ENCODE data around the gene KLRC4. TPM values are rescaled to one million over a fixed set of nuclear protein-coding genes. Genes with fewer than 3 reads are reported as not detected.
"Not testable (repeated sequence)": the region's sequence is repeated elsewhere in the genome, so short reads cannot be mapped to it uniquely, and the experiment has no call there.

KLRC4 gene
- total RNA-seq, 1 experiment from 2014 or later = not detected

DNA sequence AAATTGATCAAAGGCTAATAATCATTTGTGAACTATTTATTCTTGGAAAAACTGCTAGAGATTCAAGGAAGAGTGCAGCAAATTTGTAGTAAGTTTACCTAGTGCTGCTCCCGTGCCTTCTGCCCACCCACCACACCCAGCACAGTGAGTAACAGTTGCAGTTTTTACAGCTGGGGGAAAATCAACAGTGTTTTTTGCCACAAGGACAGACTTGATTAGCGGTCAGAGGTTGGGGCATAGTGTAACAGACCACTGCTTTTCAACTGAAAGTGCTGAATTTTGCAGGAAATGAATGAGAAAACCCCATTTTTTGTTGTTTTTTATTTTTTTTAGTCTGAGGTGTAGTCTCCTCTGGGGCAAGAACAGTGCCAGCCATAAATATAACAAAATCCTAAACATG is 12.3 kb downstream of the KLRC4 start:
- DNase-seq (ENCODE audit: low spot score) = peak; percentile 35

DNA sequence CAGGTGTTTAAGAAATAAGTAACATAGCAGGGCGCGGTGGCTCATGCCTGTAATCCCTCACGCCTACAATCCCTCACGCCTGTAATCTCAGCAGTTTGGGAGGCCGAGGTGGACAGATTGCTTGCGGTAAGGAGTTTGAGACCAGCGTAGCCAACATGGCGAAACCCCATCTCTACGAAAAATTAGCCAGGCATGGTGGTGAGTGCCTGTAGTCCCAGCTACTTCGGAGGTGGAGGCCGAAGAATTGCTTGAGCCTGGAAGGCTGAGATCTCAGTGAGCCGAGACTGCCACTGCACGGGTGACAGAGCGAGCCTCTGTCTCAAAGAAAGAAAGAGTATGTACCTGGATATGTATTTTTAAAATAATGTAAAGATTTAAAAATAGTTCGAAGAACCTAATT is 13.4 kb downstream of the KLRC4 start:
- DNase-seq (ENCODE audit: low spot score) = not testable (repeated sequence)

DNA sequence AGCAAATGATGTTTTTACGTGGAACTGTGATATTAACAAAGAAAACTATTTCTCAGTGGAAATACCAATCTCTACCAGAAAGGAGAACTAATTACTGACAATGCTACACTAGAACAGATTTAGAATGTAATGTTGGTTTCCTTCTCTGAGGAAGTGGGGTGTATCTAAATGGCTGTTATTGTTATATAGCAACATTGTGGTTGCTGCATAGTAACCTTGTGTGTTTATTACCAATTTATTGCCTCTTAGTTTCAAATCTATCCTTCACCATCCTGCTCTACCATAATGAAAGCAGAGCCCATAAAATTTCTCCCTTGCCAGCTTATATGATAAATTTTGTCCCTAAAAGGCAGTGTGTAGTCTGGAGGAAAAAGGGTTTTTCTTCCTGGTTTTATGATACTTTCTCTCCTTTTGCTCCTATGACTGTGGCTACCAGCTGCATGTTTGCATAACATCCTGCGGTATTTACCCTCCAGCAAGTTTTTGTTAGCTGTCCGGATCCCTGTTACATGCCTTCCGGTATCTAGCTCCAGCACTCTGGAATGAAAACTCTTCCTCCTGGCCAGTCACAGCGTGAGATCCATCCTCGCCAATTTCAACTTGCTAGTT is 14.1 kb downstream of the KLRC4 start:
- DNase-seq (ENCODE audit: low spot score) = peak; percentile 85

DNA sequence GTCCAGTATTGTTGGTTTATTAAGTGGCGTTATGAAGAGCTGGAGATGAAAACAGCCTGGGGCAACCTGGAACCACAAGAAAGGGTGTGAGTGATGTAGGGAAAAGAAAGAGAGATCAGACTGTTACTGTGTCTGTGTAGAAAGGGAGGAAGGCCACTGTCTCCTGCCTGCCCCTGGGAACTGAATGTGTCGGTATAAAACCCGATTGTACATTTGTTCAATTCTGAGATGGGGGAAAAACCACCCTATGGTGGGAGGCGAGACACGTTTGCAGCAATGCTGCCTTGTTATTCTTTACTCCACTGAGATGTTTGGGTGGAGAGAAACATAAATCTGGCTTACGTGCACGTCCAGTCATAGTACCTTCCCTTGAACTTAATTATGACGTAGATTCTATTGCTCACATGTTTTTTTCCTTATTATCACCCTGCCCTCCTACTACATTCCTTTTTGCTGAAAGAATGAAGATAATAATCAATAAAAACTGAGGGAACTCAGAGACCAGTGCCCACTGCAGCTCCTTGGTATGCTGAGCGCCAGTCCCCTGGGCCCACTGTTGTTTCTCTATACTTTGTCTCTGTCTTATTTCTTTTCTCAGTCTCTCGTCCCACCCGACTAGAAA is 14.9 kb downstream of the KLRC4 start:
- DNase-seq (ENCODE audit: low spot score) = not testable (repeated sequence)

DNA sequence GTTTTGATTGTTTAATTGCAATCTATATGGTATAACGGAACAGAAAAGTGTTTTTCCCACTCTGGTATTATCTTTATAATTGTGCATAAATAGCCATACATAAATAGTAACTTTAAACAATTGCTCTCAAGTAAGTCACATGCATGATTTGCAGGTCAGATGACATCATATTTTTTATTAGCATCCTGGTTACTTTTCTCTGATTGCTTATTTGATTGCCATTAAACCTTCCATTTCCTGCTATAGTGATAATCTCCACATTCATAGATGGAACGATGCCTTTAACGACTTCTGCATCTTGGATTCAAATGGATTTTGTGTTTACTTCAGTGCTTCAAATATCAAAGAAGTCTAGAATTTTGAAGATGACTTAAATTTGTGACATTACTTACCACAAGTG is 16.3 kb downstream of the KLRC4 start:
- DNase-seq (ENCODE audit: low spot score) = no peak

DNA sequence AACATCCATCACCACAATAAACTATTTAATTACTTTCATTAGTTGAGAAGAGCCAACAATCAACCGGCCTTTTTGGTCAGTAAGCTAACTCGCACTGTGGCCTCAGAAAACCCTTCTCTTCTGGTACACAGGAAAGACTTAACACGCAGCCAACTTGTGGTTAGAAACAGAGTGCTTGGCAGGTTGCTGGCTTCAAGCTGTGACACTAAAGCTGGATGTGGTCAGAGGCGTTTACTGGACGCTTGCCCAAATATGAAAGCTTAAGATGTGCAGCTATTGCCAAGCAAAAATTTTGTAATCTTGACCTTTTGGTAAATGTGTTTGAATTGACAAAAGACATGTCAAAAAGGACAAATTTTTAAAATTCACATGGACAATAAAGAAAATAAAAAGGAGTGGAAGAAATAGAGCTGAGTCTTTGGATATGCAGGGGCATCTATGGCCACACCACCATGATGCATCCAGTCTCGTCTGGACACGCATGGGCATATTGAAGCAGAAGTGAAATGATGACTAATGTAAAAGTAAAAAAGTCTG is 17.1 kb downstream of the KLRC4 start:
- DNase-seq (ENCODE audit: low spot score) = peak; percentile 77

DNA sequence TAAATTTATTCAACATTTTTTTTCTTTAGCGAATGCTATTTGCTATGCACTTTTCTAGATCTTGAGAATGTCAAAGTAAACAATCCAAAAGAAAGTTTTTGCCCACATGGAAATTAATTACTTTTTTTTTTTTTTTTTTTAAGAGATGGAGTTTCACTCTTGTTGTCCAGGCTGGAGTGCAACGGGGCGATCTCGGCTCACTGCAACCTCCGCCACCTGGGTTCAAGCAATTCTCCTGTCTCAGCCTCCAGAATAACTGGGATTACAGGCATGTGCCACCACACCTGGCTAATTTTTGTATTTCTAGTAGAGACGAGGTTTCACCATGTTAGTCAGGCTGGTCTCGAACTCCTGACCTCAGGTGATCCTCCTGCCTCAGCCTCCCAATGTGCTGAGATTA is 18.6 kb downstream of the KLRC4 start:
- DNase-seq (ENCODE audit: low spot score) = not testable (repeated sequence)

DNA sequence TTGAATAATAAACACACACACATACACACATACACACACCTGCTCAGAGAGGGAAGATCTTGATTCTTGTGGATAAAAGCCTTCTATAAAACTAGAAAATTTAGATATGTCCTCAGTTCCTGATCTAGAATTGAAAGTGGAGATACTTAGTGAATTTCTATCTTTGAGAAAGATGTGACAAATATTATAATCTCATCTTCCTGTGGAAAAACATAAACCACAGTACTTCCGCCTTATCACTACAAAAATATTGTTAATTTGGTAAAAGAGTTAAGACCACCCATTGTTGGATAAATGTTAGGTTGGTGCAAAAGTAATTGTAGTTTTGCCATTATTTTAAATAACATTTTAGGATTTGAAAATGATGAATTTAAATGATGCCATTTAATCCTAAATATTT is 19.7 kb downstream of the KLRC4 start, which contains the start of gene KLRK1:
TSS of gene KLRK1 (minus strand) at position 138 of the 400 bp plus-strand sequence. CDS start 1,231 bp downstream, outside the sequence.
- no peak for DNase-seq (ENCODE audit: low spot score)

DNA sequence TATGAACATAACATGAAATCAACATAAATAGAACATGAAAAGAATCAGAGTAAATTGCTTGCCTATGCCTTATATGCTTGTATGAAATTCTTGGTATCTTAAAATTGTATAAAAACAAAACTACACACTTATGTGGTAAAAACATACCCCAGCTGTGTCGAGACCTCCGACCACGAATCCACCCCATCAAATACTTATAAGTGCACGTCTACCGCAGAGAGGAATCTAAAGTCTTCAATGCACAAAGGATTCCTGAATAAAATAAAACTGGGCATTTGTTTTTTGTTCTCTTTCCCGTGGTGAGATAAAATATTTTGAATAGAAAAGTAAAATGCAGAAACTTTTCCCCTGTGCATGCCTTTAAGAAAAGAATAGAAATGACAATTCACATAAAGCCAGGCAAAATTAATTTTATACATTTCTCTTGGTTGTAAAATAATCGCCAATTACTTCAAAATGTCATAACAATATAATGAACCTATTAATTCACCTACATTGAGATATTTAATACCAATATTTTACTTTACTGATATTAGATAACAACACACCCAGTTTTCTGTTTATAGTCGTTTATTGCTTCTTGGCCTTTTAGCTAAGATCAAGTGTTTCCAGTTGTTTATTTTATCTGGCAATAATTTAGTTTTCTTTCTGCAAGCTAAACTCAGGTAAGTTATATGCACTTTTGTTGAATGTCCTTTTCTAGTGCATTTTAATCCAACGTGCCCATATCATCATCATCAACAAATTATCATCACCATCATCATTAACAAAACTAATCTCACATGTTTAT is 20.7 kb downstream of the KLRC4 start:
- DNase-seq (ENCODE audit: low spot score) = no peak

DNA sequence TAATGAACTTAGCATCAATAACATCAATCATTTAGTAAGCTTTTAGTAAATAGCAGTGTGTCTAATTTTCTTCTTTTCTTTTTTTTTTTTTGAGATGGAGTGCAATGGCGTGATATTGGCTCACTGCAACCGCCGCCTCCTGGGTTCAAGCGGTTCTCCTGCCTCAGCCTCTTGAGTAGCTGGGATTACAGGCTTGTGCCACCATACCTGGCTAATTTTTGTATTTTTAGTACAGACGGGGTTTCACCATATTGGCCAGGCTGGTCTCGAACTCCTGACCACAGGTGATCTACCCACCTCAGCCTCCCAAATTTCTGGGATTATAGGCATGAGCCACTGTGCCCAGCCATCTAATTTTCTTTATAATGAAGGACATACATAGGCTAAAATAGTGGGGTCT is 22.1 kb downstream of the KLRC4 start:
- DNase-seq (ENCODE audit: low spot score) = not testable (repeated sequence)

DNA sequence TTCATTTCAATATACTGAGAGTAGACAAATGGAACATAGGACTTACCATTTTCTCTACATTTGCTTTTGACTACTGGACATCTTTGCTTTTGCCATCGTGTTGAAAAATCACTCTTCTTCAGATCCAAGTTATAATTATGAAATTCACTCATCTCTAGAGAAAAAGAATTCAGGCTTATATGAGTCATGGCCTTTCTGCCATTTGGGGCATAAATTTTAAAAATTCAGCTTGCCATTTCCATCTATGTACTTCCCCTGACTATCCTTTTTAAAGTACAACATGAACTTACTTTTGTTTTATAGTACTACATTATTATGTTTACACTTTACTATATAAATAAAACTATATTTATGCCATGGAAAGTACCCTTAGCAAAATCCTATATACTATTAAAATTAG is 22.7 kb downstream of the KLRC4 start:
- no peak for DNase-seq (ENCODE audit: low spot score)

DNA sequence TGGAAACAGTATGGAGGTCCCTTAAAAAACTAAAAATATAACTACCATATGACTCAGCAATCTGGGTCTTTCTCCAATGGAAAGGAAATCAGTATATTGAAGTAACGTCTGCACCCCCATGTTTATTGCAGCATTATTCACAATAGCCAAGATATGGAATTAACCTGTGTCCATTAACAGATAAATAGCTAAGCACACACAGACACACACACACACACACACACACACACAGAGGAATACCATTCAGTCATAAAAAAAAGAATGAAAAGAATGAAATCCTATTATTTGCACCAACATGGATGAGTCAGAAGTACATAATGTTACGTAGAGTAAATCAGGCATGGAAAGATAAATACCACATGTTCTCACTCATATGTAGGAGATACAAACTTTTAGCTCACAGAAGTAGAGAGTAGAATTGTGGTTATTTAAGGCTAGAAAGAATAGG is 24.4 kb downstream of the KLRC4 start:
- DNase-seq (ENCODE audit: low spot score) = peak; percentile 25

DNA sequence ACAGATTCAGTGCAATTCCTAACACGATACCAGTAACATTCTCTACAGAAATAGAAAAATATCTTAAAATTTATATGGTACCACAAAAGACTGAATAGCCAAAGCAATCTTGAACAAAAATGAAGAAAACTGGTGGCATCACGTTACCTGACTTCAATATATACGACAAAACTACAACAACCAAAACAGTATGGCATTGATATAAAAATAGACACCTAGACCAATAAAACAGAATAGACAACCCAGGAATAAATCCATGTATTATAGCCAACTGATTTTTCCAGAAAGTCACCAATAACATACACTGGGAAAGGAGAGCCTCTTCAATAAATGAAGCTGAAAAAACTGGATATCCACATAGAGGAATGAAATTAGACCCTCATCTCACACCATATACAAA is 25.4 kb downstream of the KLRC4 start:
- no peak for DNase-seq (ENCODE audit: low spot score)

DNA sequence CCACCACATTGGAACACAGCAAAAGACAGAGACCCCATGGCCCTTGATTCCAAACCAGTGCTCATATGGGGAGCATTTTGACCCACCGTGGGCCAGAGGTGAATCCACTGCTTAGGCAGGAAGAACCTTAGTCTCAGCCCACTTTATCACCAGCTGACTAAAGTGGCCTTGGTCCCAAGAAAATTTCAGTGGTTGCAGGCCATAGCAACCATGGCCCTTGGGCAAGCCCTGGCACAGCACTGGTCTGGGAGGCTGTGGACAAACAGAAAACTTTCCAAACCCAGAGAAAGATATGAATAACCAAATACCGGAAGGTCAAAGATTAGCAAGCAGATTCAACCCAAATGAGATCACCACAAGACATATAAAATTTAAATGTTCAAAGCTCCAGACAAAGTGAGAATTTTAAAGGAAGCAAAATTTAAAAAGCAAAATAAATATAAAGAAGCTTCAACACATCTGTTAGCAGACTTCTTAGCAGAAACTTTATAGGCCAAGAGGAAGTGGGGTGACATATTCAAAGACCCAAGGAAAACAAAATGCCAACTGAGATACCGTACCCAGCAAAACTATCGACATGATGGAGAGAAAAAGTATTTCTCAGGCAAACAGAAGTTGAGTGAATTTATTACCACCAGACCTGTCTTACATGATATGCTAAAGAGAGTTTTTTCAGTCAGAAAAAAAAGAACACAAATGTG is 27.5 kb downstream of the KLRC4 start:
- DNase-seq (ENCODE audit: low spot score) = no peak

DNA sequence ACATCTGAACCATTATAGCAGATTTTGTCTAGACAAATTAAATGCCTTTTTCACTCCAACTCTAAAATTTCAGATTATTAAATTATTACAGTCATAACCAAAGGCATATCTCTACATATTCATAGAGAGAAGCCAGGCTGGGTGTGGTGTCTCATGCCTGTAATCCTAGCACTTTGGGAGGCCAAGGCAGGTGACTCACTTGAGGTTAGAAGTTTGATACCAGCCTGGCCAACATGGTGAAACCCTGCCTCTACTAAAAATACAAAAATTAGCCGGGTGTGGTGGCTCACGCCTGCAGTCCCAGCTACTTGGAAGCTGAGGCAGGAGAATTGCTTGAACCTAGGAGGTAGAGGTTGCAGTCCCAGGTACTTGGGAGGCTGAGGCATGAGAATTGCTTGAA is 30.8 kb downstream of the KLRC4 start:
- DNase-seq (ENCODE audit: low spot score) = not testable (repeated sequence)

DNA sequence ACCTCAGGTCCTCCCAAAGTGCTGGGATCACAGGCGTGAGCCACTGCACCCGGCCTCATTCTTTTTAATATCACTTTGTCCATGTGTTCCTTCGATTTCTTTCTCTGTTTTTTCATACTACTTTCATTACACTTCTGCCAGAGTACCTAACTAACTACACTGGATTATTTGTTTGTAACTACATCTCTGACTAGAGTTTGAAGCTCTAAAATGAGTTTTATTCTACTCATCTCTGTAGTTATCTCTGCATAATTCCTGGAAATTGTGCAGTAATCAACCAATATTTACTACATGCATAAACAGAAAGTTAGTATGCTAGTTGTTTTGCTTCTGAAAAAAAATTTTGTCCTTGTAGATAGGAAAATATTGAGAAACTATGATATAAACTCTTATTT is 34.9 kb downstream of the KLRC4 start:
- DNase-seq (ENCODE audit: low spot score) = no peak

DNA sequence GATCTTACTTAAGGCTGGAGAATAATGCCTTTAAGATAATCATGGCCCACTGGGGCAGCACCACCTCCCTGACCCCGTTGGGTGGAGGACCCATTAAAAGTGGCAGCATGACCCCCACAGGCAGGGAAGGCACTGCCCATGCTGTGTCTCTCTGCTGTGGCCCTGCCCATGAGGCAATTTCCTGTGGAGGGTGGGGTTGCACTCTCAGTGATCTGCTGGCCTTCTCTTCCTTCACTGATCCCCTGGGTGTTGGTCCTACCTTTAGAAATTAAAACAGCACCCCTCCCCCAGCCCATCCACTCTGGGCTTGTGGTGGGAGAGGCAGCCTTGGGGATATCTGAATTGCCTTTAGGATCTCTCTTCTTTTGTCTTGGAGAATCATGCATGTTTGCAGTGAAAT is 37.0 kb downstream of the KLRC4 start:
- DNase-seq (ENCODE audit: low spot score) = no peak

DNA sequence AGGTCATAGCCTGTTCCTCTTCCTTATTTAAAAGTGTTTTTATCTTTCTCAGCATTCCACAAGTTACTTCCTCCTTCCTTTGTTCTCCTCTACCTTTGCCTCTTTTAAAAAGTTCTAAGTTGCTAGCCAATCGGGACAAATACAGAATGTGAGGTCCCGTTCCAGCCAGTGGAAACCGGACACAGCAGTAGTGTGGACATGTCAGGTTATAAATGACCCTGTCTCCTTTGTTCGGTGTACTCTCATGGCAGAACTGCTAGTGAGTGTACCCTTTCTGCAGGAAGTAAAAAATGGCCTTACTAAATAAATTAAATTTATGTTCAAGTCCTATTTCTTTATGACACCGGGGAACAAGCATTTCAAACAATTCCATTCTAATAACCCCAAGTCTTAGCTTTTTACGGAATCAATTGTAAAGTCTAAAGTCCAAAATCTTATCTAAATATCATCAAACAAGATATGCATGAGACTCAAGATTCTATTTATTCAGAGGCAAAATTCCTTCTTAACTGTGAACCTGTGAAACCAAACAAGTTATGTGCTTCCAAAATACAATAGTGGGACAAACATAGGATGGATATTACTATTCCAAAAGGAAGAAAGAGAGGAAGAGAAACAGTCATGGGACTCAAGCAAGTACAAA is 37.5 kb downstream of the KLRC4 start:
- DNase-seq (ENCODE audit: low spot score) = peak; percentile 61

DNA sequence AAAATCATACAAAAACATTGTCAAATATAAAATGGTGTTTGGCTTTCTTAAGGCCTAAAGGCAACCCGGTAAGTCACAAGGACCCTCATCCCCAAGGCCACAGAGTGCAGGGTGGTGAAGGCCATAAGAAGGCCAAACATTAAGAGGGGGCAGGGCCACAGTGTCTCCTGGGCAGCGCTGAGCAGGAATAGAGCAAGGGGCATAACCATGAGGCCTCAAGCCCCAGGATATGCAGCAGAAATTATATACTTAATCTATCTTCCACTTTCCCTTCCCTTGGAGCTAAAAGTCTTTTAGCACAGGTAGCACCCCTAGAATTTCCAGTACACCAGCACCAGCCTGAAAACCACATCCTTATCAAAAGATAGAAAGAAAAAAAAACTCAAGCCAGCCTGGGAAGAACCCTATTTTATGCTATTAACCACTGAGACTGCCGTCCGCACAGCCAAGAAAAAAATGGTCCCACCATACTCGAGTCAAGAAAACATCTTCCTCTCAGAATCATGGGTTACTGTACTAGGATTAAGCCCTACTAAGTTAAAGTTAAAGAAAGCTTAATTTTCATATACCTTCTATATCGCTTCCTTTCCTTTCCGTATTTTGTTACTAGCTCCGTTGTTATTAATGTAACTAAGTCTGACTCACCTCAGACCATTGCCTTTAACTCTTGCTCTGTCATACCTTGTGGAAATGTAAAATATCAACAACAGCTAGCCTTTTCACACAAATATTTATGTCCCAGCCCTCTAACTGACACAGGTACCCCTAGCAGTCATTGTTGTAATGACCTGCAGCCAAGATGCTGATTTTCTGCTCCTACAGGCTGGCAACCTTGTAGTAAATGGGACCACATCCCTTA is 39.8 kb downstream of the KLRC4 start:
- no peak for DNase-seq (ENCODE audit: low spot score)
